SH-SY5Y (cell line): Measurements from ENCODE around the gene TMEM187.

Experiments
- GATA2 ChIP-seq: IDR thresholded peaks from 2 replicates; pipeline ENCODE4 v1.6.1; 2011; ENCODE audit warnings: mild to moderate bottlenecking, low read depth, low read length
- GATA3 ChIP-seq: IDR thresholded peaks from 2 replicates; pipeline ENCODE4 v1.6.1; 2011; ENCODE audit warnings: low read depth, mild to moderate bottlenecking, low read length, moderate library complexity

TMEM187 gene

GRCh38 chrX:153955228-153955732 lies 17.3 kb upstream of the TMEM187 start:
- no peak for TF ChIP-seq GATA3
- TF ChIP-seq GATA2 = no peak

- TF ChIP-seq GATA2 (no peak), GATA3 (no peak)
Measured at GRCh38 chrX:153956044-153956907, 16.3 kb upstream of the TMEM187 start.

GRCh38 chrX:153957224-153957623 lies 15.3 kb upstream of the TMEM187 start:
- TF ChIP-seq GATA3 (no peak), GATA2 (no peak)

- no peak for TF ChIP-seq GATA2
- no peak for TF ChIP-seq GATA3
Measured at GRCh38 chrX:153958605-153959004, 13.9 kb upstream of the TMEM187 start.

- no peak for TF ChIP-seq GATA3
- no peak for TF ChIP-seq GATA2
Measured at GRCh38 chrX:153959649-153960048, 12.9 kb upstream of the TMEM187 start.

- TF ChIP-seq GATA2 (no peak), GATA3 (no peak)
Measured at GRCh38 chrX:153960077-153960476, 12.5 kb upstream of the TMEM187 start.

- TF ChIP-seq GATA2 (no peak), GATA3 (no peak)
Measured at GRCh38 chrX:153960786-153961185, 11.8 kb upstream of the TMEM187 start.

- no peak for TF ChIP-seq GATA3
- no peak for TF ChIP-seq GATA2
Measured at GRCh38 chrX:153961292-153961691, 11.3 kb upstream of the TMEM187 start.

- TF ChIP-seq GATA2 = no peak
- no peak for TF ChIP-seq GATA3
Measured at GRCh38 chrX:153963546-153963945, 9.0 kb upstream of the TMEM187 start.

- no peak for TF ChIP-seq GATA3
- TF ChIP-seq GATA2 = no peak
Measured at GRCh38 chrX:153964105-153964504, 8.4 kb upstream of the TMEM187 start.

GRCh38 chrX:153965406-153965805 lies 7.1 kb upstream of the TMEM187 start:
- no peak for TF ChIP-seq GATA3
- TF ChIP-seq GATA2 = no peak

- TF ChIP-seq GATA2 (no peak), GATA3 (no peak)
Measured at GRCh38 chrX:153966283-153966688, 6.3 kb upstream of the TMEM187 start.

- TF ChIP-seq GATA2 (no peak), GATA3 (no peak)
Measured at GRCh38 chrX:153966841-153967535, 5.6 kb upstream of the TMEM187 start.

- TF ChIP-seq GATA2 = no peak
- no peak for TF ChIP-seq GATA3
Measured at GRCh38 chrX:153967536-153968224, 4.9 kb upstream of the TMEM187 start.

GRCh38 chrX:153968255-153968654 lies 4.3 kb upstream of the TMEM187 start:
- TF ChIP-seq GATA2 (no peak), GATA3 (no peak)
